NCI-H2029 treated with DMSO at 0.1 percent for 48 hours (cell line): Measurements from ENCODE around the gene ZDHHC5.
"Not testable (repeated sequence)": the region's sequence is repeated elsewhere in the genome, so short reads cannot be mapped to it uniquely, and the experiment has no call there.

Experiments used
- DNase-seq: peaks from one replicate; lab custom pipeline; 2025; lab: John Stamatoyannopoulos, UW

Gene ZDHHC5

GRCh38 chr11:57667117-57667735 lies 688 bp upstream of the ZDHHC5 start:
- DNase-seq: peak; percentile 98

- DNase-seq: no peak
Measured at GRCh38 chr11:57668434-57668782, 494 bp downstream of the ZDHHC5 start.

- no peak for DNase-seq
Measured at GRCh38 chr11:57674251-57674650, 6.3 kb downstream of the ZDHHC5 start.

- no peak for DNase-seq
Measured at GRCh38 chr11:57675176-57675941, 7.4 kb downstream of the ZDHHC5 start.

- no peak for DNase-seq
Measured at GRCh38 chr11:57679396-57679795, 11.5 kb downstream of the ZDHHC5 start.

- no peak for DNase-seq
Measured at GRCh38 chr11:57680552-57680874, 12.6 kb downstream of the ZDHHC5 start.

GRCh38 chr11:57681168-57681567 lies 13.3 kb downstream of the ZDHHC5 start:
- DNase-seq: no peak

- not testable (repeated sequence) for DNase-seq
Measured at GRCh38 chr11:57690474-57690873, 22.6 kb downstream of the ZDHHC5 start.

GRCh38 chr11:57698843-57699365 lies 31.0 kb downstream of the ZDHHC5 start:
- DNase-seq: no peak

GRCh38 chr11:57699813-57700212 lies 31.9 kb downstream of the ZDHHC5 start:
- no peak for DNase-seq

- DNase-seq: no peak
Measured at GRCh38 chr11:57700425-57700824, 32.5 kb downstream of the ZDHHC5 start.

- no peak for DNase-seq
Measured at GRCh38 chr11:57703341-57703740, 35.4 kb downstream of the ZDHHC5 start.

- DNase-seq: no peak
Measured at GRCh38 chr11:57704932-57705331, 37.0 kb downstream of the ZDHHC5 start.

- DNase-seq: not testable (repeated sequence)
Measured at GRCh38 chr11:57705432-57705831, 37.5 kb downstream of the ZDHHC5 start.

GRCh38 chr11:57709802-57710367 lies 42.0 kb downstream of the ZDHHC5 start:
- DNase-seq: no peak

GRCh38 chr11:57711414-57712255 lies 43.7 kb downstream of the ZDHHC5 start, which contains the start of gene MED19:
Gene MED19 (minus strand): TSS chr11:57712215. CDS start chr11:57712179, 36 bp downstream.
- DNase-seq: peak; percentile 95

GRCh38 chr11:57712256-57713150 lies 44.6 kb downstream of the ZDHHC5 start, which contains the start of gene TMX2:
Gene TMX2 (plus strand): TSS chr11:57712593. CDS start chr11:57712619, 26 bp downstream.
- peak; percentile 99 for DNase-seq

- DNase-seq: no peak
Measured at GRCh38 chr11:57713835-57714234, 45.9 kb downstream of the ZDHHC5 start.

GRCh38 chr11:57716726-57717125 lies 48.8 kb downstream of the ZDHHC5 start:
- DNase-seq: not testable (repeated sequence)

GRCh38 chr11:57727185-57727584 lies 59.3 kb downstream of the ZDHHC5 start:
- DNase-seq: no peak

- DNase-seq: no peak
Measured at GRCh38 chr11:57728829-57729228, 60.9 kb downstream of the ZDHHC5 start.
